ENCODE data around the gene WDR7. TPM values are rescaled to one million over a fixed set of nuclear protein-coding genes. Genes with fewer than 3 reads are reported as not detected.

The WDR7 gene
- polyA plus RNA-seq, 2 of the 4 experiments (the other 2 are of a cell fraction), result 4.2 to 7.0 TPM

DNA sequence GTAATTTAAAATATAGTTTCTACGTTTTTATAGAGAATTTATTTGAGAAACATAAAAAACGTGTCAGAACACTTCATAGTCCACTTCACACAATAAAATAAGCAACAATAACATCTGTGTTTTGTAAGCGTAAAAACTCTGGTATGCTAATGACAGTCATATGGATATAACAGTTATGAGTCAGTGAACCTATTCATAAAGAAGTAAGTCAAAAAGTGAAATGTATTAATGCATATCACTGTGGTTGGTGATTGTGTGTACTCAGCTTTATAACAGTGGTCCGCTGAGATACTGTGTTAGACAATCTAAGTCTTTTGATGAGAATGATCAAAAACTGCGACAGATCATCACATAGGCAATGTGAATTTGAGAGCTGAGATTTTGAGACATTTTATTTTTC lies 153.2 kb downstream of the WDR7 start:
- no peak overlapping the region for H3K4me3 ChIP-seq
- no peak overlapping the region for H3K27ac ChIP-seq
- no peak for TF ChIP-seq RCOR1 (IDR thresholded peaks at IDR 0.05; ENCODE audit: low read depth, low read length)
- no peak for TF ChIP-seq HOXB13 (CRISPR knock-in tag; IDR thresholded peaks at IDR 0.05; ENCODE audit: low read depth)
- TF ChIP-seq USF2 (IDR thresholded peaks at IDR 0.05), result no peak
- H3K4me1 ChIP-seq, result no peaks in the 10 kb centered on the region
- FAIRE-seq (no peak), ATAC-seq (no peak), DNase-seq (ENCODE audit: low read depth in 1 of 2, low spot score in 1 of 2) (no peak)
- WGBS (ENCODE audit: missing lambda C conversion rate), result 71% methylated on average over 5 of the region's 5 CpGs
- ChIA-PET POLR2A (no interaction called here), CTCF (interaction anchor here (1.2 kb wide), 1 partner anchor 66 kb away, joined by 4 read pairs; no protein-coding TSS in a partner anchor)
- H3K4me2 ChIP-seq, result no peak overlapping the region
- no peaks in the 10 kb centered on the region for H3K9me3 ChIP-seq

DNA sequence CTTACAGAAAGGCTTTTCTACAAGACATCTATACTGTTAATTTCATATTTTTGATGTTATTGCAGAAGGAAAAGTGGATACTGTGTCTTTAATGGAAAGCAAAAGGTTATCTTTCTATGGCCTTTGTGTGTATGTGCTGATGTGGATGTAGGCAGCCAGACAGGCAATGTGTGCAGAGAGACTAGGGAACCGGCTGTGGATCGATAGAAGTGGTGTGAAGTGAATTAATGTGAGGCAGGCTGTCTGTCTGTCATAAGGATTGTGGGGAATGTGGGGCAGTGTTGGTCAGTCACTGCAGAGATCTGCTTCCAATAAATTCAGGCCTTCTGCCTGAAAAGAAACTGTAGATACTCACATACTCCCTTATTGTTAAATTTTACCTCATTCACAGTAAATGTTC lies 156.7 kb downstream of the WDR7 start:
- WGBS (ENCODE audit: missing lambda C conversion rate), result 78% methylated on average over 2 of the region's 2 CpGs
- ATAC-seq (no peak), FAIRE-seq (no peak), DNase-seq (ENCODE audit: low read depth in 1 of 2, low spot score in 1 of 2) (no peak)
- H3K9me3 ChIP-seq, result no peaks in the 10 kb centered on the region
- ChIA-PET POLR2A (no interaction called here), CTCF (interaction anchor here (0.6 kb wide), 1 partner anchor 1573 kb away, joined by 3 read pairs; no protein-coding TSS in a partner anchor)
- TF ChIP-seq EHF (CRISPR knock-in tag; IDR thresholded peaks at IDR 0.05) (no peak), CBX8 (IDR thresholded peaks at IDR 0.05) (no peak), RNF2 (IDR thresholded peaks at IDR 0.05; ENCODE audit: borderline replicate concordance, low read depth) (no peak), JUN (IDR thresholded peaks at IDR 0.05) (no peak), ESRRA (IDR thresholded peaks at IDR 0.05; ENCODE audit: borderline replicate concordance, low read length) (no peak), ZC3H11A (IDR thresholded peaks at IDR 0.05) (no peak), PHF8 (IDR thresholded peaks at IDR 0.05; ENCODE audit: borderline replicate concordance, low read depth) (no peak), FOSB (CRISPR knock-in tag; IDR thresholded peaks at IDR 0.05) (no peak), CEBPB (IDR thresholded peaks at IDR 0.05) (no peak), RAD21 (conservative IDR thresholded peaks at IDR 0.05 in 1 of 2, IDR thresholded peaks at IDR 0.05 in 1 of 2) (no peak), CHD2 (IDR thresholded peaks at IDR 0.05; ENCODE audit: low read length, partially characterized antibody) (no peak), HEYL (CRISPR knock-in tag; IDR thresholded peaks at IDR 0.05) (no peak), KDM1A (IDR thresholded peaks at IDR 0.05; ENCODE audit: low read depth) (no peak), TFCP2L1 (CRISPR knock-in tag; IDR thresholded peaks at IDR 0.05) (no peak), USF2 (IDR thresholded peaks at IDR 0.05) (no peak), MAZ (IDR thresholded peaks at IDR 0.05; ENCODE audit: borderline replicate concordance, low read depth, low read length) (no peak)
- TF ChIP-seq, protein P1, sequence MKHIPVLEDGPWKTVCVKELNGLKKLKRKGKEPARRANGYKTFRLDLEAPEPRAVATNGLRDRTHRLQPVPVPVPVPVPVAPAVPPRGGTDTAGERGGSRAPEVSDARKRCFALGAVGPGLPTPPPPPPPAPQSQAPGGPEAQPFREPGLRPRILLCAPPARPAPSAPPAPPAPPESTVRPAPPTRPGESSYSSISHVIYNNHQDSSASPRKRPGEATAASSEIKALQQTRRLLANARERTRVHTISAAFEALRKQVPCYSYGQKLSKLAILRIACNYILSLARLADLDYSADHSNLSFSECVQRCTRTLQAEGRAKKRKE (CRISPR knock-in tag; IDR thresholded peaks at IDR 0.05; ENCODE audit: low read depth), result no peak
- TF ChIP-seq, protein P2, sequence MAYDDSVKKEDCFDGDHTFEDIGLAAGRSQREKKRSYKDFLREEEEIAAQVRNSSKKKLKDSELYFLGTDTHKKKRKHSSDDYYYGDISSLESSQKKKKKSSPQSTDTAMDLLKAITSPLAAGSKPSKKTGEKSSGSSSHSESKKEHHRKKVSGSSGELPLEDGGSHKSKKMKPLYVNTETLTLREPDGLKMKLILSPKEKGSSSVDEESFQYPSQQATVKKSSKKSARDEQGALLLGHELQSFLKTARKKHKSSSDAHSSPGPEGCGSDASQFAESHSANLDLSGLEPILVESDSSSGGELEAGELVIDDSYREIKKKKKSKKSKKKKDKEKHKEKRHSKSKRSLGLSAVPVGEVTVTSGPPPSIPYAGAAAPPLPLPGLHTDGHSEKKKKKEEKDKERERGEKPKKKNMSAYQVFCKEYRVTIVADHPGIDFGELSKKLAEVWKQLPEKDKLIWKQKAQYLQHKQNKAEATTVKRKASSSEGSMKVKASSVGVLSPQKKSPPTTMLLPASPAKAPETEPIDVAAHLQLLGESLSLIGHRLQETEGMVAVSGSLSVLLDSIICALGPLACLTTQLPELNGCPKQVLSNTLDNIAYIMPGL (CRISPR knock-in tag; IDR thresholded peaks at IDR 0.05; ENCODE audit: borderline replicate concordance), result no peak
- TF ChIP-seq, protein P3, sequence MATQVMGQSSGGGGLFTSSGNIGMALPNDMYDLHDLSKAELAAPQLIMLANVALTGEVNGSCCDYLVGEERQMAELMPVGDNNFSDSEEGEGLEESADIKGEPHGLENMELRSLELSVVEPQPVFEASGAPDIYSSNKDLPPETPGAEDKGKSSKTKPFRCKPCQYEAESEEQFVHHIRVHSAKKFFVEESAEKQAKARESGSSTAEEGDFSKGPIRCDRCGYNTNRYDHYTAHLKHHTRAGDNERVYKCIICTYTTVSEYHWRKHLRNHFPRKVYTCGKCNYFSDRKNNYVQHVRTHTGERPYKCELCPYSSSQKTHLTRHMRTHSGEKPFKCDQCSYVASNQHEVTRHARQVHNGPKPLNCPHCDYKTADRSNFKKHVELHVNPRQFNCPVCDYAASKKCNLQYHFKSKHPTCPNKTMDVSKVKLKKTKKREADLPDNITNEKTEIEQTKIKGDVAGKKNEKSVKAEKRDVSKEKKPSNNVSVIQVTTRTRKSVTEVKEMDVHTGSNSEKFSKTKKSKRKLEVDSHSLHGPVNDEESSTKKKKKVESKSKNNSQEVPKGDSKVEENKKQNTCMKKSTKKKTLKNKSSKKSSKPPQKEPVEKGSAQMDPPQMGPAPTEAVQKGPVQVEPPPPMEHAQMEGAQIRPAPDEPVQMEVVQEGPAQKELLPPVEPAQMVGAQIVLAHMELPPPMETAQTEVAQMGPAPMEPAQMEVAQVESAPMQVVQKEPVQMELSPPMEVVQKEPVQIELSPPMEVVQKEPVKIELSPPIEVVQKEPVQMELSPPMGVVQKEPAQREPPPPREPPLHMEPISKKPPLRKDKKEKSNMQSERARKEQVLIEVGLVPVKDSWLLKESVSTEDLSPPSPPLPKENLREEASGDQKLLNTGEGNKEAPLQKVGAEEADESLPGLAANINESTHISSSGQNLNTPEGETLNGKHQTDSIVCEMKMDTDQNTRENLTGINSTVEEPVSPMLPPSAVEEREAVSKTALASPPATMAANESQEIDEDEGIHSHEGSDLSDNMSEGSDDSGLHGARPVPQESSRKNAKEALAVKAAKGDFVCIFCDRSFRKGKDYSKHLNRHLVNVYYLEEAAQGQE (IDR thresholded peaks at IDR 0.05), result no peak
- no peak overlapping the region for H3K4me2 ChIP-seq
- no peaks in the 10 kb centered on the region for H3K4me1 ChIP-seq
- H3K4me3 ChIP-seq, result no peak overlapping the region
- no peak overlapping the region for H3K27ac ChIP-seq

Measured in A549 (cell line).